A673 (cell line): ENCODE results near the gene CLSTN3.

ENCODE experiments used
- EZH2 ChIP-seq: fragments of 200-600 bp; sonication (generic); IDR thresholded peaks from 2 replicates; pipeline ENCODE4 v1.6.1; 2017; ENCODE audit warnings: borderline replicate concordance, low read depth, mild to moderate bottlenecking, mixed read lengths, antibody characterized with exemption, low read length; ENCODE audit not compliant: poor library complexity, severe bottlenecking
- TF ChIP-seq, protein P1 (sequence below): fragments of 300-800, 200-600 bp; sonication (generic); conservative IDR thresholded peaks from 2 replicates; pipeline ENCODE4 v1.5.1; 2017; ENCODE audit warnings: low read depth, mild to moderate bottlenecking, antibody characterized with exemption, low read length, moderate library complexity, mixed read lengths

GRCh38 chr12:7145671-7146070 is 15.5 kb downstream of the CLSTN3 start:
- no peak for TF ChIP-seq EZH2
- TF ChIP-seq, protein P1, sequence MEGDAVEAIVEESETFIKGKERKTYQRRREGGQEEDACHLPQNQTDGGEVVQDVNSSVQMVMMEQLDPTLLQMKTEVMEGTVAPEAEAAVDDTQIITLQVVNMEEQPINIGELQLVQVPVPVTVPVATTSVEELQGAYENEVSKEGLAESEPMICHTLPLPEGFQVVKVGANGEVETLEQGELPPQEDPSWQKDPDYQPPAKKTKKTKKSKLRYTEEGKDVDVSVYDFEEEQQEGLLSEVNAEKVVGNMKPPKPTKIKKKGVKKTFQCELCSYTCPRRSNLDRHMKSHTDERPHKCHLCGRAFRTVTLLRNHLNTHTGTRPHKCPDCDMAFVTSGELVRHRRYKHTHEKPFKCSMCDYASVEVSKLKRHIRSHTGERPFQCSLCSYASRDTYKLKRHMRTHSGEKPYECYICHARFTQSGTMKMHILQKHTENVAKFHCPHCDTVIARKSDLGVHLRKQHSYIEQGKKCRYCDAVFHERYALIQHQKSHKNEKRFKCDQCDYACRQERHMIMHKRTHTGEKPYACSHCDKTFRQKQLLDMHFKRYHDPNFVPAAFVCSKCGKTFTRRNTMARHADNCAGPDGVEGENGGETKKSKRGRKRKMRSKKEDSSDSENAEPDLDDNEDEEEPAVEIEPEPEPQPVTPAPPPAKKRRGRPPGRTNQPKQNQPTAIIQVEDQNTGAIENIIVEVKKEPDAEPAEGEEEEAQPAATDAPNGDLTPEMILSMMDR, result no peak
